Keratinocyte (primary cell): ENCODE results near the gene ENO2. TPM values are rescaled to one million over a fixed set of nuclear protein-coding genes. Genes with fewer than 3 reads are reported as not detected.

Experiments
- DNase-seq: peaks from one replicate; pipeline ENCODE4 v3.0.0-alpha.2; 2011; ENCODE audit warnings: low read depth, missing footprints, low spot score
- FAIRE-seq: peaks from 2 replicates; lab custom pipeline; 2011; peaks lifted over from hg19 to GRCh38; lab: Jason Lieb, UNC
- H2AFZ ChIP-seq: 2 replicates; pipeline ENCODE4 v1.6.0; 2012; ENCODE audit warnings: low read length, control low read depth, inconsistent platforms; ENCODE audit not compliant: control insufficient read depth
- H3K27ac ChIP-seq: 2 replicates; pipeline ENCODE4 v1.5.1; 2011; ENCODE audit warnings: low read length; ENCODE audit not compliant: control insufficient read depth, insufficient read depth
- H3K27me3 ChIP-seq: 3 replicates; pipeline ENCODE4 v1.6.0; 2011; ENCODE audit warnings: low read length; ENCODE audit not compliant: control insufficient read depth, insufficient read depth; ENCODE audit errors: extremely low read depth
- H3K36me3 ChIP-seq, 2 experiments: 2 replicates in 1 of 2; 3 replicates in 1 of 2; pipeline ENCODE4 v1.5.1; 2011; ENCODE audit warnings: low read length in 2 of 2, mild to moderate bottlenecking in 1 of 2; ENCODE audit not compliant: control insufficient read depth in 2 of 2, insufficient read depth in 2 of 2; ENCODE audit errors: extremely low read depth in 1 of 2
- H3K4me1 ChIP-seq: 3 replicates; pipeline ENCODE4 v1.5.1; 2011; ENCODE audit warnings: low read length; ENCODE audit not compliant: control insufficient read depth, insufficient read depth; ENCODE audit errors: extremely low read depth
- H3K4me2 ChIP-seq: 3 replicates; pipeline ENCODE4 v1.6.0; 2011; ENCODE audit warnings: low read depth, low read length; ENCODE audit not compliant: control insufficient read depth, insufficient read depth; ENCODE audit errors: extremely low read depth
- H3K4me3 ChIP-seq, 3 experiments: fragments of 200-600 bp in 1 of 3; sonication (generic) in 1 of 3; 2 replicates in 2 of 3; 3 replicates in 1 of 3; pipeline ENCODE4 v1.5.1; 2011 to 2016; ENCODE audit warnings: low read length in 3 of 3, mild to moderate bottlenecking in 3 of 3, control low read depth in 2 of 3, inconsistent platforms in 1 of 3, low read depth in 1 of 3, mixed read lengths in 1 of 3, mixed run types in 1 of 3, moderate library complexity in 1 of 3; ENCODE audit not compliant: control insufficient read depth in 2 of 3, insufficient read depth in 2 of 3; ENCODE audit errors: extremely low read depth in 1 of 3
- H3K79me2 ChIP-seq: 2 replicates; pipeline ENCODE4 v1.6.0; 2012; ENCODE audit warnings: low read length; ENCODE audit not compliant: control insufficient read depth, insufficient read depth
- H3K9ac ChIP-seq: 3 replicates; pipeline ENCODE4 v1.6.0; 2011; ENCODE audit warnings: low read length; ENCODE audit not compliant: control insufficient read depth, insufficient read depth; ENCODE audit errors: extremely low read depth
- H3K9me1 ChIP-seq: 3 replicates; pipeline ENCODE4 v1.6.0; 2011; ENCODE audit warnings: low read length; ENCODE audit not compliant: control insufficient read depth, insufficient read depth; ENCODE audit errors: extremely low read depth
- H3K9me3 ChIP-seq: 2 replicates; pipeline ENCODE4 v1.5.1; 2012; ENCODE audit warnings: low read depth, low read length; ENCODE audit not compliant: control insufficient read depth
- H4K20me1 ChIP-seq: 3 replicates; pipeline ENCODE4 v1.6.0; 2011; ENCODE audit warnings: low read length; ENCODE audit not compliant: control insufficient read depth, insufficient read depth; ENCODE audit errors: extremely low read depth
- CTCF ChIP-seq, 3 experiments: IDR thresholded peaks in 1 of 3; conservative IDR thresholded peaks in 1 of 3; optimal IDR thresholded peaks in 1 of 3; 2 replicates in 2 of 3; 3 replicates in 1 of 3; pipeline versions ENCODE3 to v1.5.1; 2011; ENCODE audit warnings: low read length in 3 of 3, mild to moderate bottlenecking in 3 of 3, moderate library complexity in 2 of 3, control low read depth in 1 of 3, inconsistent platforms in 1 of 3; ENCODE audit not compliant: insufficient read depth in 2 of 3; ENCODE audit errors: extremely low read depth in 1 of 3
- EZH2 ChIP-seq: IDR thresholded peaks from one replicate; pipeline ENCODE4 v1.6.1; 2012; ENCODE audit warnings: inconsistent platforms, mild to moderate bottlenecking, low read length, moderate library complexity
- dilution Hi-C: fragments of 300-500 bp; cut with MboI; formaldehyde crosslinking; loops from one replicate; pipeline ENCODE4 v1.7.0; 2020; ENCODE audit warnings: low sequenced_read_pairs; ENCODE audit not compliant: extremely low pct_ligation_motif_present
- polyA plus RNA-seq, 5 experiments: library from polyadenylated mRNA; depleted of rRNA in 3 of 5; stranded (reverse) in 3 of 5; stranded (forward) in 1 of 5; unstranded in 1 of 5; fragments of >200 nt; gene quantifications; 1 replicate in 1 of 5; 2 replicates in 3 of 5; 3 replicates in 1 of 5; pipeline versions ENCODE4 v1.2.1 to v1.2.3, GENCODE V29; 2011 to 2012; ENCODE audit warnings: missing spikeins in 2 of 5, low read depth in 1 of 5, low replicate concordance in 1 of 5

The ENO2 gene
- polyA plus RNA-seq, 1 donor (not counting 4 experiments of a cell fraction or from before 2014, with no cell fraction given), result 1.7 TPM

- Histone ChIP-seq H3K4me1 (peaks cover 51% of the 10 kb centered on the region), H3K4me3 (peak overlapping the region; percentile 80 to 94 (median 81)), H4K20me1 (peaks cover 8% of the 10 kb centered on the region), H3K9ac (peak overlapping the region; percentile 99), H3K9me1 (peaks cover 3% of the 10 kb centered on the region), H3K4me2 (peak overlapping the region; percentile 93), H3K27ac (peak overlapping the region; percentile 95), H3K9me3 (no peaks in the 10 kb centered on the region), H3K27me3 (no peaks in the 10 kb centered on the region), H2AFZ (no peak overlapping the region), H3K36me3 (peaks cover 23 to 43% of the 10 kb centered on the region in 2 experiments), H3K79me2 (peaks cover 56% of the 10 kb centered on the region)
- FAIRE-seq (no peak), DNase-seq (no peak)
- TF ChIP-seq EZH2, result no peak
- no peak for TF ChIP-seq CTCF (optimal IDR thresholded peaks at IDR 0.05 in 1 of 3, IDR thresholded peaks at IDR 0.05 in 1 of 3, conservative IDR thresholded peaks at IDR 0.05 in 1 of 3; ENCODE audit: extremely low read depth in 1 of 3, insufficient read depth in 2 of 3, low read length in 3 of 3)
- dilution Hi-C loops, result no loop called here
Measured at GRCh38 chr12:6963791-6964413, 49.5 kb downstream of the ENO2 start.

DNA sequence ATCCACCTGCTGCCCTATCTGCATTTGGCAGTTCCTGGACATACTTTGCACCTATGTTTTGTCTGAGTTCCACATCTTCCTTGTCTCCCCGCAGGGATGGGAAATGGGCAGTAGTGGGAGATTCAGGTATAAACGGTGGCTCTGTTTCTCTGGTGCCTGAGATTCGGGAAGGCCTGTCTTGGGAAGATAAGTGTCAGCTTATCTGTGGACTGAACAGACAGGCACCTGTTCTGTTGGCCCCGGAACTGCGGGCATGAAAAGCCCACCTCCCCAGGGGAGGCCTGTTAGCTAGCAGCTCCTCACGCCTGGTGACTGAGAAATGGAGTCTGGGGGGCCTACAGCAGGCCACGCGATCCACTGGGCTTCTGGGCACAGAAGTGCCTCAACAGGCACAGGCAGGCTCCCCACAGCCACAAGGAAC lies 50.2 kb downstream of the ENO2 start:
- no peak overlapping the region for H2AFZ ChIP-seq
- peaks cover 62% of the 10 kb centered on the region for H3K79me2 ChIP-seq
- peaks cover 3% of the 10 kb centered on the region for H3K9me1 ChIP-seq
- no peak for TF ChIP-seq EZH2
- no peak for TF ChIP-seq CTCF (optimal IDR thresholded peaks at IDR 0.05 in 1 of 3, IDR thresholded peaks at IDR 0.05 in 1 of 3, conservative IDR thresholded peaks at IDR 0.05 in 1 of 3; ENCODE audit: extremely low read depth in 1 of 3, insufficient read depth in 2 of 3, low read length in 3 of 3)
- FAIRE-seq (no peak), DNase-seq (no peak)
- no peaks in the 10 kb centered on the region for H3K9me3 ChIP-seq
- H4K20me1 ChIP-seq, result peaks cover 8% of the 10 kb centered on the region
- H3K27ac ChIP-seq, result peak overlapping the region; percentile 95
- no peaks in the 10 kb centered on the region for H3K27me3 ChIP-seq
- peak overlapping the region; percentile 80 to 94 (median 81) for H3K4me3 ChIP-seq
- peaks cover 51% of the 10 kb centered on the region for H3K4me1 ChIP-seq
- H3K9ac ChIP-seq, result peak overlapping the region; percentile 99
- H3K36me3 ChIP-seq, result peaks cover 23 to 47% of the 10 kb centered on the region in 2 experiments
- dilution Hi-C loops, result no loop called here
- peak overlapping the region; percentile 93 for H3K4me2 ChIP-seq
